HG02970 (cell line): ENCODE measurements around the gene INSM1.
"Not testable (repeated sequence)": the region's sequence is repeated elsewhere in the genome, so short reads cannot be mapped to it uniquely, and the experiment has no call there.

Experiments used
- ATAC-seq: cut with Tn5 transposase; IDR thresholded peaks from one replicate; pipeline ENCODE4 v1.9.1; 2021; ENCODE audit warnings: mild to moderate bottlenecking, moderate library complexity, moderate number of reproducible peaks; ENCODE audit not compliant: unreplicated experiment, low FRiP score

The INSM1 gene

GRCh38 chr20:20367575-20368417, at the start of gene INSM1:
INSM1 (plus strand) TSS chr20:20368104; CDS start chr20:20368268, 164 bp downstream.
- no peak for ATAC-seq

- ATAC-seq, result no peak
These were observed 49.3 kb upstream of the INSM1 start for GRCh38 chr20:20318365-20319161.

DNA sequence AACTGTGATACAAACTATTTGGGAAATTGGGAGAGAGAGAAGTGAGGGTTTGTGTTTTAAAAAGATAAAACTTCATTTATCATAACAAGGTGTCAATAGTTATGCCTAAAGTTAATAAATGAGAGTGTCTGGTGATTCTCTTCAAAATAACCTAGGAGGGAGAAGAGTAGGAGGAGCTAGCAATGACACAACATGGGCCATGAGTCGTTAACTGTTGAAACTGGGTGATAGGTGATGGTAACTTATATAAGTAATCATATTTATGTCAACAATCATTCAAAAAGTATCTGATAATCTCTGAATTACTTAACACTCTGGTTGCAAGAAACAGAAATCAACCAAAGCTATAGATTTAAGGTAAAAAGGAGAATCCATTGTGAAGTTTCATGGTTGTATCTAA, 46.8 kb upstream of the INSM1 start:
- ATAC-seq, result no peak

DNA sequence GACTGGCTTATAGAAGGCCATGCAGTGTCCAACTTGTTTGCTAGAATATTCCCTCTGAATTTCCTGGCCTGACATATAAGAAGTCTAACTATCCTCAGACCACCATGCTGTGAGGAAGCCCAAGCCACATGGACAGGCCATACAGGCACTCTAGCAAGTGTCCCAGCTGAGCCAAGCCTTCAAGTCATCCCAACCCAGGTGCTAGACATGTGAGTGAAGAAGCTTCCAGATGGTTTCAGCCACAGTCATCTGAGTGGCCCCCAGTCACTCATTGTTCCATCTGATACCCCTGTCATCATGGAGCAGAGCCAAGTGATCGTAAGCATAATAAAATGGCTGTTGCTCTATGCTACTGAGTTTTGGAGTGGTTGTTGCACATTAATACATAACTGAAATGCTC, 46.0 kb upstream of the INSM1 start:
- ATAC-seq, result no peak

DNA sequence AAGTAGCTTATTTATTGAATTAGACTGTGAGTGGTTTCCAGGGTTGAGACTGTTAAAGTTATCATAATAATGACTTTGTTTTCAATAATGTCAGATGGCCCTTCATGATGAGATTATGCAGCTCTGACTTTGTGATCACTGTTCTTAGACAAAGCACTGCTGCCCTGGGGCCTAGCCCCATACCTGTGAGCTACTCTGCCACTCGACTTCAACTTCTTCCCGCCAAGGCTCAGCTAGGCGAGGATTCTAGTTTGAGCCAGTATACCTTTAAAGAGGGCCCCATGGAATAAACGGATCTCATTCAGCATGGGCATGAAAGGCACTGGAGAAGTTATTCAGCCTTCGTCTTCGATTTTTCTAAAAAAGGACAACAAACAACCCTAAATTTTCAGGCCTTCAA, 45.0 kb upstream of the INSM1 start:
- ATAC-seq, result no peak

DNA sequence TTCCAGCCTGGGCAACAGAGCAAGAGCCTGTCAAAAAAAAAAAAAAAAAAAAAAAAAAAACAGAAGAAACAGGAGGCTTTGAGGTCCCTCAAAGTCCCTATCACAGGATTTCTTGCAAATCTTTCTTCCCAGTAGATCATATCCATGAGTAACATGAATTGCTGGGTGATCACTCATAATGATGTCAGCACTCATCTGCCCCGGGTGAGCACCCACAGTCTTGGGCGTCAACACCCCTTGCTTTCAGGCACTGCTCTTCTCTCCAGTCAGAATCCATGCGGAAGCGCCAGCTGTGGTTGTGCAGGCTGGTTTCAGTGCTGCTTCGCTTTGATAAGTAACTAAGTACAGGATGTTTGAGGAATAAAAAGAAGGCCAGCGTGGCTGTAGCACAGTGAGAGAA, 40.2 kb upstream of the INSM1 start:
- ATAC-seq, result no peak

- ATAC-seq, result no peak
These were observed 38.3 kb upstream of the INSM1 start for GRCh38 chr20:20329564-20329963.

- no peak for ATAC-seq
These were observed 36.7 kb upstream of the INSM1 start for GRCh38 chr20:20331156-20331555.

DNA sequence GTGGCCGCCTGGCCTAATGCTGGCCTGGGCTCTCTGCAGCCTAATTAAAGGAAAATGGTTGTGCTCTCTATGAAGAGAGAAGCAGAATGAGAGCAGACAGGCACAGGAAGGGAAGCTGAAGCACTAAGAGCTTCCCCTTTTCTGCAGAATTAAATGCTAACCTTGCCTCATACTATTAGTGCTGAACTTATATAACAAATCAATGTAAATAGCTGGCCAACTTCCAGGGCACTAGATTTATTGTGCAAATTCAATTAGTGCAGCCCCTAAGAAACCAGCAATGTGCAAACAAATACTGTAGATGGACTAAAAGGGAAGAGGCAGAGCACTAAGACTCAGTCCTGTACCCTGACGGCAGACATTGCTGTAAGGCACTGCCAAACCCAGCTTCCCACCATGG, 36.1 kb upstream of the INSM1 start:
- ATAC-seq, result no peak

- no peak for ATAC-seq
These were observed 34.0 kb upstream of the INSM1 start for GRCh38 chr20:20333866-20334265.

GRCh38 chr20:20334489-20334888, 33.4 kb upstream of the INSM1 start:
- peak; percentile 77 for ATAC-seq

DNA sequence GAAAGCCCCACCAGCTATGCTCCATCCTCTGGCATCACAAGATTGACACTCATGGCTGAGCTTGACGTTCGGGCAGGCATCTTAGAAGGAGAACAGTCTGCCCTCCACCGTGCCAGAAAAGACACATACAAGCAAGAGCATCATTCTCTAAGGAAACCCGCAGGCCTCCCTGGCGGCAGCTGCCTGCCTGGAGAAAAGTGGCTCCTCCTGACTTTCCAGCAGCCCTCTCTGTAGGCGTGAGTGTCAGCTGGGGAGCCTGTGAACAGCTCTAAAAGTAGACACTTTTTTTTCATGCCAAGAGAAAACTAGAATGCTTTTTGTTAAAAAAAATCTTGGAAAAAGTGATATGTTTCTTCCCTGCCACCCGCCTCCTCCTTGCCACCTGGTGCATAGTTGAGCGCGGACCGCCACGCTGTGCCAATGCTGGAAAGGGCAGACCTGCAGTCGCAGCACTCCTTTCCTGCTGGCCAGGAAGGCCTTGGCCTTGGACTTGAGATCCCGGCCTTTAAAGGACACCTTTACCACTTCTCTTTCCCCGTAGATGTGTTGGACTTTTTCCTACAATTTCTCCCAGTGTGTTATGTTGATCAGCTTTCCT, 29.7 kb upstream of the INSM1 start:
- ATAC-seq, result no peak

DNA sequence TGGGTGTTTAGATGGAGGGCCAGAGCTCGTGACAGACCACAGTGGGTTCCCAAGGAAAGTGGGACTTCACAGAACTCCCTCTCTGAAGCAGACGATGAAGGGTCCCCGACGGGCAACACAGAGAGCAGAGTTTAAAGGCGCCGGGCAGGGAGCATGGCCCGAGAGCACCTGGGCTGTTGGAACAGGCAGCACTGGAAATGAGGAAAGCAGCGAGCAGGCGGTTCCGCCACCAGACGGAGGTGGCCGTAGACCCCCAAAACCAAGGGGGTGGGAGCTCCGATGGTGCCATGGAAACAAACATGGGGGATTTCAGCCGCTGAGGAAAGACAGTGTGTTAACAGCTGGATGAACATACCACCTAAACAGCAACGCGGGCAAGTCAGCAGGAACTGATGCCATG, 27.5 kb upstream of the INSM1 start:
- ATAC-seq, result no peak

GRCh38 chr20:20341371-20341770, 26.5 kb upstream of the INSM1 start:
- no peak for ATAC-seq

DNA sequence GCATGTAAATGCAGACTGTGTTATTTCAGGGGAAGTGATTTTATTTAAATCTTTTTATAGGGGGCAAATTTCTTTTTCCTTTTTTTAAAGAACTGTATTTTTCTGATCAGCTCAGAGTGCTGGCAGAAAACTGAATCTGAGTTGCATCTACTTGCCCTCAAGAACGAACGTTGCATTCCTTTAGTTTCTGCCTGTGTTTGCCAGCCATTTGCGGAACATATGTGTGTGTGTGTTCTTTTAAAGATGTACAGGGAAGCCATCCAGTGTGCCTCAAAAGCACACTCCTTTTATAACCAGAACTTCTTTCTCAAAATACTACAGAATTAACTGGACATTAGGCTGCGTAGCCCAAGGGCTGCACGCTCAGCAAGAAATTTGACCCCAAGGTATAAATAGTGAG, 25.8 kb upstream of the INSM1 start:
- ATAC-seq, result no peak

- ATAC-seq, result no peak
These were observed 24.0 kb upstream of the INSM1 start for GRCh38 chr20:20343932-20344331.

- no peak for ATAC-seq
These were observed 23.4 kb upstream of the INSM1 start for GRCh38 chr20:20344476-20344875.

DNA sequence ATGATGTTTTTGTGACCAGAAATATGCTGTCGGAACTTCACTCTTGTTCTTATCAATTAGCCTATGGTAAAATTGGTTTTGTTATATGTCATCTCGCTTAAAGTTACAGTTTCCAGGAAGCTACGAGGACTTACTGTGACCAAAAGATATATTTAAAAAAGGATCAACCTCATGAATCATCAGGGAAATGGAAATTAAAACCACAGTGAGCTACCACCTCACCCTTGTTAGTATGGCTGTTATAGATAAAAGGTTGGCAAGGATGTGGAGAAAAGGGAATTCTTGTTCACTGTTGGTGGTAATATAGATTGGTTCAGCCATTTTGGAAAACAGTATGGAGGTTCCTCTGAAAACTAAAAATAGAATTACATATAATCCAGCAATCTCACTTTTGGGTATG, 14.3 kb upstream of the INSM1 start:
- no peak for ATAC-seq

GRCh38 chr20:20355503-20355902, 12.4 kb upstream of the INSM1 start:
- not testable (repeated sequence) for ATAC-seq

GRCh38 chr20:20358801-20359200, 9.1 kb upstream of the INSM1 start:
- ATAC-seq, result no peak

GRCh38 chr20:20359628-20360027, 8.3 kb upstream of the INSM1 start:
- no peak for ATAC-seq
